NCI-H446 treated with DMSO at 0.1 percent for 48 hours (cell line): ENCODE measurements around the gene SMIM44.

Experiments
- DNase-seq: peaks from one replicate; lab custom pipeline; 2025; lab: John Stamatoyannopoulos, UW

SMIM44 gene

DNA sequence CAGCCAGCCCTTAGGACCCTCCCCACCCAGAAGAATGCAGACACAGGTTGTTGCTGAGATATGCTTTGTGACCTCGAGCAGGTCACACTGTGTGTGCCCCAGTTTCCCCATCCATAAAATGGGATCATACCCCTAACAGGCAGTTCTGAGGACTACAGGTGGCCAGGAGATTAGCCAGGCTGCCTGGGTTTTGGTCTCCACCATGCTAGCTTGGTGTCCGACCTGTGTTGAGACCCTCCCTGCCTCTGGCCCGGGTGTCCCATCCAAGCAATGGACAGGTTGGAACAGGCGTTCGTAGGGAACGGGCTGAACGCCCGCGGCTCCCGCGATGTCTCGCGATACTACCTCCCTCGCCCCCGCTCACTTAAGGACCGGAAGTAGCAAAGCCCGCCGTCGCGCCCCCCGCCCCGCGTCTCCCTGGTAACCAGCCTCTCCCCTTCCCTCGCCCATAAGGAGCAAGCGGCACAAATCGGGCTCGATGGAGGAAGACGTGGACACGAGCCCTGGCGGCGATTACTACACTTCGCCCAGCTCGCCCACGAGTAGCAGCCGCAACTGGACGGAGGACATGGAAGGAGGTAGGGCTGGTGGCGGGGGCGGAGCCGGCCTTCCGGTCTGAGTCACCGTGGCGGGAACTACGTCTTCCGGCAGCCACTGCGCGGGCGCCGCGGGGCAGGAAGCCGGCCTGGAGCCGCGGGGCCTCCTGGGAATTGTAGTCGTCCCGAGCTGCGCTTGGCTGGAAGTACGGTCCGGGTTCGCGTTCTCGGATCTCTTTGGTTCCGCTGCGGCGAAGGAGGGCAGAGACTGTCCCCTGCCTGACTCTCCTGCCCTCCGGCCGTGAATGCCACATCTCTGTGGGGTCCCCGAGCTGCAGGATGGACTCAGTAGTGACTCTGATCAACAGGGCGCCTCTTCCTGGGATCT lies 48.3 kb downstream of the SMIM44 start:
- DNase-seq, result no peak

DNA sequence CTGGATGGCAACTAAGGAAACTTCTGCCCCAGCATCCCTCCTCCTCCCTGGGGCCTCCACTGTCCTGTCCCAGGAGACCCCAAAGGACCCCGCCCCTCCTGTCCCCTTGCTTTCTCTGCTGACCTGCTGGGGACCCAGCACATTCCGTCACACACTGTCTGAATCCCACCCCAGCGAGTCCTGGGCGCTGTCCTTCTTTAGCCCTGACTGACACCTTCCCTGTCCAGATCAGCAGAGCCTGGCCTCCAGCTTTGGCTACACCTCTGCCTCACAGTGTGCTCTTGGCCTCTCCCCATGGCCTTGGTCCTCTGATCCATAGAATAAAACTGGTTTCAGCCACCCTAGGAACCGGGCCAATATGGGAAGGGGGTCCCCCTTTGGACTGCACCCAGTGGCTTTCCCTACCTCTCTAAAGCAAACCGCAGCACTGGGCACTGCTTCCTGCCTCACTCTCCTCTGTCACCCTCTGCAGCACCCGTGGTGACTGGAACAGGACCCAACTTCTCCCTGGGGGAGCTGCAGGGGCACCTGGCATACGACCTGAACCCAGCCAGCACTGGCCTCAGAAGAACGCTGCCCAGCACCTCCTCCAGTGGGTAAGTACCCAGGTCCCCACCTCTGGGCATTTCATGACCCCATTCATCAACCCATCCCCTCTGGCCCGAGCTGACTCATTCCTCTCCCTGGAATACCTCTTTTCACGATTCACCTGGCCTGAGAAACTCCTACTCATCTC lies 49.3 kb downstream of the SMIM44 start:
- no peak for DNase-seq

DNA sequence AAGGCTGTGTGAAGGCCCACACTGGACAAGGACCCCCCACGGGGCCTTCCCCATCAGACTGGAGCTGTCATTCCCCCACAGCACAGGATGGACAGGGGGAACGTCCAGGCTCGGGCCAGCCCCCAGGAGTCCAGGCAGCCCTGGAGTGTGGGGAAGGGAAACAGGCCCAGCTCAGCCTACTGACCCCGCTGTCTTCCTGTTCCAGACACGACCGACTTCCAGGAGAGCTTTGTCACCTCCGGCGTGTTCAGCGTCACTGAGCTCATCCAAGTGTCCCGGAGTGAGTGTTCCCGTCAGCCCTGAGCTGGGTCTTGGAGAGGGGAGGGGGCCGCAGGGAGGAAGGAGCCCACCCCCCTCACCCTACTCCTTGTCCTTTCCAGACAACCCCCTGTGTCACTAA lies 49.9 kb downstream of the SMIM44 start:
- DNase-seq, result no peak
